ENCODE measurements around the gene DCLRE1B.

DCLRE1B gene

GRCh38 chr1:113859478-113860175, 45.5 kb upstream of the DCLRE1B start:
- no peak for TF ChIP-seq CTCF (IDR thresholded peaks at IDR 0.05; ENCODE audit: extremely low read depth, insufficient read depth, missing control alignments)
- DNase-seq (ENCODE audit: low spot score) = no peak
- in situ Hi-C loops (cut with MboI; ENCODE audit: low pct_unique_long_range_greater_than_20kb, low sequenced_read_pairs, unreplicated experiment) = no loop called here

- TF ChIP-seq CTCF (IDR thresholded peaks at IDR 0.05; ENCODE audit: extremely low read depth, insufficient read depth, missing control alignments) = no peak
- in situ Hi-C loops (cut with MboI; ENCODE audit: low pct_unique_long_range_greater_than_20kb, low sequenced_read_pairs, unreplicated experiment) = no loop called here
- no peak for DNase-seq (ENCODE audit: low spot score)
These were observed 44.2 kb upstream of the DCLRE1B start for GRCh38 chr1:113860891-113861290.

GRCh38 chr1:113861641-113862040, 43.5 kb upstream of the DCLRE1B start:
- TF ChIP-seq CTCF (IDR thresholded peaks at IDR 0.05; ENCODE audit: extremely low read depth, insufficient read depth, missing control alignments) = no peak
- in situ Hi-C loops (cut with MboI; ENCODE audit: low pct_unique_long_range_greater_than_20kb, low sequenced_read_pairs, unreplicated experiment) = no loop called here
- no peak for DNase-seq (ENCODE audit: low spot score)

GRCh38 chr1:113868387-113869083, 36.6 kb upstream of the DCLRE1B start:
- in situ Hi-C loops (cut with MboI; ENCODE audit: low pct_unique_long_range_greater_than_20kb, low sequenced_read_pairs, unreplicated experiment) = no loop called here
- no peak for DNase-seq (ENCODE audit: low spot score)
- no peak for TF ChIP-seq CTCF (IDR thresholded peaks at IDR 0.05; ENCODE audit: extremely low read depth, insufficient read depth, missing control alignments)

GRCh38 chr1:113870778-113871177, 34.3 kb upstream of the DCLRE1B start:
- in situ Hi-C loops (cut with MboI; ENCODE audit: low pct_unique_long_range_greater_than_20kb, low sequenced_read_pairs, unreplicated experiment) = no loop called here
- no peak for DNase-seq (ENCODE audit: low spot score)
- TF ChIP-seq CTCF (IDR thresholded peaks at IDR 0.05; ENCODE audit: extremely low read depth, insufficient read depth, missing control alignments) = no peak

- DNase-seq (ENCODE audit: low spot score) = peak; percentile 55
- in situ Hi-C loops (cut with MboI; ENCODE audit: low pct_unique_long_range_greater_than_20kb, low sequenced_read_pairs, unreplicated experiment) = no loop called here
- no peak for TF ChIP-seq CTCF (IDR thresholded peaks at IDR 0.05; ENCODE audit: extremely low read depth, insufficient read depth, missing control alignments)
These were observed 33.5 kb upstream of the DCLRE1B start, which contains the start of gene PTPN22 for GRCh38 chr1:113871597-113872113. Gene PTPN22, minus strand, starts transcription at chr1:113871712.

Measured in GM13977 (cell line).